Limb (tissue), 2 donors: Measurements from ENCODE around the gene XAF1.
"Not testable (repeated sequence)": the region's sequence is repeated elsewhere in the genome, so short reads cannot be mapped to it uniquely, and the experiment has no call there.

Experiments
- DNase-seq, 2 donors: peaks; one replicate each; pipeline ENCODE4 v3.0.0-alpha.2; 2016; ENCODE audit errors: extremely low spot score in 2 of 2

Gene XAF1

DNA sequence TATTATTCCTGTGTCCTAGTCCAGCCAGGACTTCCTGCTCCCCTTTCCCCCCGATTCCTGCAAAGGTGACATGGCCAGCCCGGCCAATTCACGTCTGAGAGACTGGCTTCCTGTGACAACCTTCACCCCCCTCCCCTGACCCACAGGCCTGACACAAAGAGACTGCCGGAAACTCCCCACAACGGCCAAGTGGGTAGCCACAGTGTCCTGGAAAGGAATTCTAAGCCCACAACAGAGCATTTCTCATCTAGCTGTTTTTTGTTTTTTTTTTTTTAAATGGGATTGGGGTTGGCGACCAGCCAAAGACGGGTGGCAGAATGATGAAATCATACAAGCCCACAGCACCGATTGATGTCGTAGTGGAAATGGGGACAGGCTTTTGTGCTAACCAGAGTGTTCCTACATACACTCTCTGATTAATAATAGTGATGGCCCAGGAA is 2.8 kb upstream of the XAF1 start:
- peak; percentile 3 to 38 for DNase-seq

DNA sequence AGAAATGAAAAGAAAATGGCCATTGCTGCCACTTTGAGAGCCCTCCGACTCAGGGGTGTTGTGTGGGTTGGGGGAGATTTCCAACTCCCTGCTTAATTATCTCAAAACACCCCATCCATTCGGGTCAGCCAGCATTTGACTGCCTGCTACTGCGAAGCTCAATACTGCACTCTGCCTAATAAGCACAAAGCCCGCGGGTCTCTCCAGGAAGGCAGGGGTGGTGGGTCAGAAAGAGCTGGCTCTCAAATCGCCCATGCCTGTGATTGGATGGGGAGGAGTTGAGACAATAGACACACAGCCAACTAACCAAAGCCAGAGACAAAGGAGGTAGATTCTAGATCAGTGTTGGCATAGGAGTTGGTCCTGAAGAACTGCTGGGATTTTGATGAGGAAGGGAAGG is 2.3 kb upstream of the XAF1 start:
- no peak for DNase-seq

DNA sequence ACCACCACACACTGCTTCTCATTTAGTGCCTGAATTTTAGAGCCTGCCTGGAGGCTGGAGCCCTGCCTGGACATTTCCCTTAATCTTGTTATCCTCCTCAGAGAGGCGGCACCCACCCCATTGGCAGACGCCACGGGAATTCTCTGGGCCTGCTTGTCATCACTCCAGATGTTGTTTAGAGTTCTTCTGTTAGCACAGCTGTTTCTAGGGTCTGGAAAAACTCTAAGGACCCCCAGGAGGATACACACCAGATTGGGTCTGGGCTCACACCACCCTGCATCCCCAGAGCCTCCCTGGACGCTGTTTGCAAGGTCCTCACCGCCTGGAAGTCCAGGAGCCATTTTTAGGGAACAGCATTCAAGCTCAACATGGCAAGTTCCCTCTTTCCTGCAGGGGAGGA is 565 bp upstream of the XAF1 start:
- DNase-seq, result no peak

- DNase-seq, result no peak
These were observed 682 bp downstream of the XAF1 start for GRCh38 chr17:6756425-6757031.

- DNase-seq, result no peak
These were observed 1.9 kb downstream of the XAF1 start for GRCh38 chr17:6757747-6758146.

DNA sequence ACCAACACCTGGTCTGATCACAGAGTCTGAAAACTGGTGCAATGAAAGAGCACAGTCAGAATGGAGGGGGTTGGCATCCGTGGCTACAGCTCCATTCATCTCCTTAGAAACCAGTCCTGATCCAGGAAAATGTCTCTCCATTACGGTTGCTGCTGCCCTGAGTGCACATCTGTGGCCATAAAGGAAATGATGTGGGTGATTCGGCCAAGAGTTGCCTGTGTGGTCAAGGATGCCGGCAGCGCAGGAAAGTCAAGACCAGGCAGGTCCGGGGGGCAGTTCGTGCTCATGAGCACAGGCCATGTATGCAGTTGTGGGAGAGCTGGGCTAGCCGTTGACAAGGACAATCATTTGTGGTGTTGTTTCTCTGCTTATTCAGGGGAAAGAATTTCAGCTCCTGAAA is 5.9 kb downstream of the XAF1 start:
- no peak for DNase-seq

DNA sequence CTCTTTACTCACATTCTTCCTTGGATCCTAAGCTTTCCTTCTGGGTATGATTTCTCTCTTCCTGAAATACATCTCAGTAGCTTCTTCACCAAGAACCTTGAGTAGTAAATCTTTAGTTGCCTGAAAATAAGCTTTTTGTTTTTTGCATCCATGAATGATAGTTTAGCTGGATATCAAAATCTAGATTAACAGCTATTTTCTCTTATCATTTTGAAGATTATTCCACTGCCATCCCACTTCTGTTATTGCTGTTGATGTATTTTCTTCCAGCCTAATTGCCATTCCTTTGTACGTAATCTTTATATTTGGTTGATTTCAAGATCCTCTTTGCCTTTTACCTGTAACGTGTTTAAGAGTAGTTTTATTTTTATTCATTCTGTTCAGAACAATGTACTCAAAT is 12.6 kb downstream of the XAF1 start:
- no peak for DNase-seq

DNA sequence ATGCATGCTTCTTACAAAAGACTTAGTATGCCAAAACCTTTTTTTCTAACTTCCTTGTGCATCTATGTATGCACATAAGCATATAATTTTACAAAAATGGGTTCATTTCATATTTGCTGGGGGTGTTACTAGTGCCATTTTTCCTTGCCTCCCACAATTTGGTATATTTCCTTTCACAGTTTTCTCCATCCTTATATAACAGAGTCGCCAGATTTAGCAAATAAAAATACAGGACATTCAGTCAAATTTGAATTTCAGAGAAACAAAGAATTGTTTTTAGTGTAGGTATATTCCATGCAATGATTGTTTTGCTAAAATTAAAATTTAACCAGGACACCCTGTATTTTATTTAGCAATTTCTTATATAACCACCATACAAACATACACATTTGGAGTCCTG is 16.2 kb downstream of the XAF1 start:
- no peak for DNase-seq

- DNase-seq, result not testable (repeated sequence)
These were observed 19.1 kb downstream of the XAF1 start for GRCh38 chr17:6774906-6775305.

DNA sequence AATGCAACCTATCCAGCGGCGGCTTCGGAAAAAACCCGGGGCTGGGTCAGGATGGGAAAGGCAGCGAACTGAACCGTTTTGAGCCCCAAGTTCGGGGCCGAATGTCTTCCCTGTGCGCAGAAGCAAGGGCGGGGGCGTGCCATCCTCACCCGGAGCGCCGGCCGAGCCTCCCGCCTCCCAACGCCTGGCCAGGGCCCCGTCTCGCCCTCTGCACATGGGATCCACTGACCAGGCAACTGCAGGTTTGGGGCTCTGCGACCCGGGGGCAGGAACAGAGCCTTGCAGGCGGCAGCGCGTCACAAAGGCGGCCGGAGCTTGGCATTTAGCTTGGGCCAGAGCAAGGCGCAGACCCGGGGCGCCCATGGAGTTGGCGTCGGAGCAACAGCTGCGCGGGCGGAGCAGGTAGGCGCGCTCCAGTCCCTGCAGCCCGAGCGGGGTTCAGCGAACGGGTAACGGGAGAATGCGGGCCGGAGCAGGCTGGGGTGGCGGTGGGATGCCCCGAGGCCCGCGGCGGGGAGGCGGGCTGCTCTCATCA is 20.1 kb downstream of the XAF1 start, which contains the start of gene FBXO39:
FBXO39 (plus strand) TSS at position 345 of the 535 bp plus-strand sequence. CDS start 3,654 bp downstream, outside the sequence.
- no peak for DNase-seq

DNA sequence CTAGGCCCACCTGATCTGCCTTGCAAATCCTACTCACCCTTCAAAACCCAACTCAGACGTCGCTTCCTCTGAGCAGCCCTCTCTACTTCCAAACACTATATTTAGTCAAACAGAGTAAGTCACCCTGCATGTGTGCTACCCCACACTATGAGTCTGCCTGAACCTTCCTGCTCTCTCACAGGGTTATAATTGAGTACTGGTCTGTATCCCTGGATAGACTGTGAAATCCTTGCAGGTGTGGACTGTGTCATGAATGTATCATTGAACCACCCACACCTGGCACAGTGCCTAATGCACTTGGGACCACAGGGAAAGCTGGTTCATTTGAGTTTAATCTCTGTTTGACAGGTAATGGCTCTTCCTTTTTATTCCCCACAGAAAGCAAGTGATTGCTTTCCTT is 23.6 kb downstream of the XAF1 start:
- no peak for DNase-seq

- no peak for DNase-seq
These were observed 24.2 kb downstream of the XAF1 start for GRCh38 chr17:6780001-6780400.

- DNase-seq, result no peak
These were observed 25.0 kb downstream of the XAF1 start for GRCh38 chr17:6780886-6781285.

DNA sequence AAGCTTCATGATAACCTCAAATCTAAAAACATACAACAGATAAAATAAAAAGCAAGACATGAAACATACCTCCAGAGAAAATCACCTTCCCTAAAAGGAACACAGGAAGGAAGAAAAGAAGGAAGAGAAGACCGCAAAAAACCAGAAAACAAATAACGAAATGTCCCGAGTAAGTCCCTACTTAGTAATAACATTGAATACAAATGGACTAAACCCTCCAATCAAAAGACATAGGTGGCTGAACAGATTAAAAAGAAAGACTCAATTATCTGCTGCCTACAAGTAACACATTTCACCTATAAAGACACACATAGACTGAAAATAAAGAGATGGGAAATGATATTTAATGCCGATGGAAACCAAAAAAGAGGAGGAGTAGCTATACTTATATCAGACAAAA is 26.4 kb downstream of the XAF1 start:
- no peak for DNase-seq

GRCh38 chr17:6786618-6787017 is 30.8 kb downstream of the XAF1 start:
- DNase-seq, result no peak

DNA sequence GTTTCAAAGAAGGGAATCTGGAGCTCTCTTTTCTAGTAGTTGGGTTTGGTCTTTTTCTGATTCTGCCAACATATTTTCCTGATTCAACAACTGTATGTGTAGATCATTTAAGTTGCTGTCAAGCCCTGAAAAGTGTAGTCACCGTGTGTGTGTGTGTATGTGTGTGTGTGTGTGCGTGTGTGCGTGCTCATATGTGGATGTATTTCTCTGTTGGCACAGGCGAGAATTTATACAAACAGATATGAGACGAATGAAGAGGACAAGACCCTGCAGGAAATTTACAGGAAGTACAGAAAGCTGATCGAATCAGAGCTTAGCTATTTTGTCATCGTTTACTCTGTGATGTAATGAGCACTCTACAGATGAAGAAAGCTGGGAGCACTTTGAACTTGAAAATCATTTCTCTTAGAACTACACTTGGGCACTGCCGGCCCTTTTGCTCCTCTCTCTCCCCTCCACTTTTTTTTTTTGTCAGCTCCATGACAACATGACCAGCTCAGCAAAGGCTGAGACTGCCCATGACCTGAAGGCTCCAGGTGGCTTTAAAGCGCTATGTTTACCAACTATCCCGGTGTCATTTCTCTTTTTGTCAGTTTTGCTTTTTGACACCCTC is 31.3 kb downstream of the XAF1 start:
- DNase-seq, result no peak

GRCh38 chr17:6789146-6789545 is 33.3 kb downstream of the XAF1 start:
- no peak for DNase-seq

DNA sequence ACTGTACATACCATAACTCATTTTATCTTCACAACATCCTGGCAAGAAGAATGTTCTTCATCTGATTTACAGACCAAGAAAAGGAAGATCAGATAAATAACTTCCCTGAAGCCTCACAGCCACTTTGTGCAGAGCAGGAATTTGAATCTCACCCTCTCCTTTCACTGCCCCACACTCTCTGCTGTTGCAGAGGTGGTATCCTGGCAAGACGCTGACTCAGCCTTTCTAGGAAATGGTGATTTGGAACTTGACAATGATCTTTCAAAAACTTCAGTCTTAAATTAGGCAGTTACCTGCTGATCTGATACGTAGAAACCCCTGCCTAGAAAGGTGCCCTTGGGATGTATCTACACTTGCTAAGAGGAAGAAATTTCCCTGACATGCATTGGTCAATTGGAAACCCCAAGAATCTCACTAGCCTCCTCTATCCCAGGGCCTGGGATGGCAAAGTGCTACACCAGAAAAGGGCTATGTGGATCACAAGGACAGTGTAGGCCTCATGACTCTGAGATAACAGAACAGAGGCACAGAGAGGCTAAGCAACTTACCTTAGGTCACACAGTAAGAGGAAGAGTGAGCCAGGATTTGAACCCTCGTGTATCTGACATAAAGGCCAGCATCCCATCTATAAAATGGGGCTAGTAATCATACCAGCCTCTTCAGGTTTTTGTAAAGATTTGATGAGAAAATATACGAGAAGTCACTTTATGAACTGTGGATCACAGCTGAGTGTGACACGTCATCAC is 38.1 kb downstream of the XAF1 start:
- DNase-seq, result no peak

DNA sequence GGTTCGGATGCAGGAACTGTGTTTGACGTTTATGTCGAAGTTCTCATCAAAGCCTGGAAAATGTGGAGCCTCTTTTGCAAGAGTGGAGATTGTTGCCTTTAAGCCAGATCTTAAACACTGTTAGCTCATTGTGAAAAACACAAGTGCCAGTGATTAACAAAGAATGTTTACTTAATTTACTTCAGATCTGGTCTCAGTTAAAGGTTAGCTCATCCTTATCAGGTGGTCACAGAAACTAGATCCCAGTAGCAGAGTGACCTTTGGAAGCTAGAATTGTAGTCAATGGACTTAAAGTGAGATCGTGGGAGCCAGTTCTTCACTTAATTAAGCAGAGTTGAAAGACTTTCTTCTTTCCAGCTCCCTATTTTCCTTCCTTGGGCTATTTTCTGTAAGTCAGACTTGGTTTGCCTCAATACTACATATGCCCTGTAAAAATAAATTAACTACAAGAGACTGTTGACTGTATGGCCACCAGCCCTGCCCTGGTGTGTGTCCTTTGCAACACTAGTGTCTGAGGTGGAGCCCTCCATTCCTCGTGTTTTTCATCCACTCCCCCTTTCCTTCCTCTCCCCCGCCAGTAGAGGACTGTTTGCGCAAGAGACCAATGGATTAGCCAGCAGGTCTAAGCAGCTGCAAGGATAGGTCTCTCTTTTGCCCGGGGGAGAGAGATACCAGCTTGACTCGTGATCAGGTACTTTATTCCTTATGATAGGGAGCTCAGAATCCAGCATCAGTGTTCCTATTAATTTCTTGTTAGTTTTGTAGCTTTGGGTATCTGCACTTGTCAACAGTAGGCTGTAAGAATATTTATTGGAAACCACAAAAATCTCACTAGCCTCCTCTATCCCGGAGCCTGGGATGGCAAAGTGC is 40.4 kb downstream of the XAF1 start:
- DNase-seq, result no peak

GRCh38 chr17:6796887-6797490 is 41.1 kb downstream of the XAF1 start:
- no peak for DNase-seq

- no peak for DNase-seq
These were observed 42.0 kb downstream of the XAF1 start for GRCh38 chr17:6797718-6798351.
